Endodermal cell (in vitro differentiated cells): ENCODE results near the gene IFITM10. TPM values are rescaled to one million over a fixed set of nuclear protein-coding genes. Genes with fewer than 3 reads are reported as not detected.
"Not testable (repeated sequence)": the region's sequence is repeated elsewhere in the genome, so short reads cannot be mapped to it uniquely, and the experiment has no call there.

Experiments used
- DNase-seq: peaks from one replicate; pipeline ENCODE4 v3.0.0-alpha.2; 2017
- H3K27ac ChIP-seq: 2 replicates; pipeline ENCODE4 v1.5.1; 2013; ENCODE audit warnings: mild to moderate bottlenecking, low read depth, low read length, moderate library complexity
- H3K27me3 ChIP-seq: 2 replicates; pipeline ENCODE4 v1.6.1; 2013; ENCODE audit warnings: mild to moderate bottlenecking, low read length, moderate library complexity; ENCODE audit not compliant: insufficient read depth, control insufficient read depth, poor library complexity, severe bottlenecking
- H3K36me3 ChIP-seq: 2 replicates; pipeline ENCODE4 v1.7.0; 2013; ENCODE audit warnings: mild to moderate bottlenecking, low read length, moderate library complexity; ENCODE audit not compliant: control insufficient read depth, insufficient read depth
- H3K4me1 ChIP-seq: one replicate; pipeline ENCODE4 v1.7.0; 2013; ENCODE audit warnings: low read length; ENCODE audit not compliant: control insufficient read depth, insufficient read depth
- H3K4me3 ChIP-seq: 2 replicates; pipeline ENCODE4 v1.5.1; 2013; ENCODE audit warnings: mild to moderate bottlenecking, low read length, moderate library complexity
- H3K9ac ChIP-seq: 2 replicates; pipeline ENCODE4 v1.6.1; 2013; ENCODE audit warnings: mild to moderate bottlenecking, low read length, moderate library complexity; ENCODE audit not compliant: poor library complexity, severe bottlenecking; ENCODE audit errors: extremely low read depth
- H3K9me3 ChIP-seq: 2 replicates; pipeline ENCODE4 v1.6.1; 2013; ENCODE audit warnings: mild to moderate bottlenecking, low read length, moderate library complexity; ENCODE audit not compliant: control insufficient read depth
- H3K27ac Mint-ChIP-seq: 2 replicates; pipeline ENCODE4 v1.8.0; 2020; ENCODE audit warnings: mixed read lengths
- H3K27me3 Mint-ChIP-seq: 2 replicates; pipeline ENCODE4 v1.8.0; 2021; ENCODE audit warnings: mild to moderate bottlenecking, mixed read lengths; ENCODE audit not compliant: insufficient read depth
- H3K36me3 Mint-ChIP-seq: 2 replicates; pipeline ENCODE4 v1.8.0; 2020; ENCODE audit warnings: low read depth, mixed read lengths
- H3K4me1 Mint-ChIP-seq: 2 replicates; pipeline ENCODE4 v1.8.0; 2020; ENCODE audit warnings: mixed read lengths
- H3K4me3 Mint-ChIP-seq: 2 replicates; pipeline ENCODE4 v1.8.0; 2020; ENCODE audit warnings: mild to moderate bottlenecking, moderate library complexity, mixed read lengths
- H3K9me3 Mint-ChIP-seq: 2 replicates; pipeline ENCODE4 v1.8.0; 2020; ENCODE audit warnings: mild to moderate bottlenecking, mixed read lengths
- CTCF ChIP-seq: fragments of 200-600 bp; sonication (generic); conservative IDR thresholded peaks from 2 replicates; pipeline ENCODE4 v1.5.0; 2021; ENCODE audit warnings: antibody characterized with exemption, mild to moderate bottlenecking
- WGBS, 2 experiments: methylation state at CpG; one replicate each; pipeline versions ENCODE4 v1.1.5 to v1.1.7; 2013; ENCODE audit warnings: missing lambda C conversion rate in 2 of 2, mixed read lengths in 1 of 2; ENCODE audit not compliant: insufficient coverage in 1 of 2, insufficient read length in 1 of 2; 5-methylcytosine and 5-hydroxymethylcytosine counted together
- total RNA-seq, 2 donors: library from RNA; stranded (reverse); fragmentation: NEBNext Ultra II Directional in 1 of 2; extraction: Animal tissue kit (Norgen Biotek cat#: 25700) in 1 of 2; gene quantifications; 2 replicates in 1 of 2; 3 replicates in 1 of 2; pipeline ENCODE4 v1.2.1, GENCODE V29; 2021

The IFITM10 gene
- total RNA-seq, 2 donors from 2014 or later, result 0.75 to 1.0 TPM

DNA sequence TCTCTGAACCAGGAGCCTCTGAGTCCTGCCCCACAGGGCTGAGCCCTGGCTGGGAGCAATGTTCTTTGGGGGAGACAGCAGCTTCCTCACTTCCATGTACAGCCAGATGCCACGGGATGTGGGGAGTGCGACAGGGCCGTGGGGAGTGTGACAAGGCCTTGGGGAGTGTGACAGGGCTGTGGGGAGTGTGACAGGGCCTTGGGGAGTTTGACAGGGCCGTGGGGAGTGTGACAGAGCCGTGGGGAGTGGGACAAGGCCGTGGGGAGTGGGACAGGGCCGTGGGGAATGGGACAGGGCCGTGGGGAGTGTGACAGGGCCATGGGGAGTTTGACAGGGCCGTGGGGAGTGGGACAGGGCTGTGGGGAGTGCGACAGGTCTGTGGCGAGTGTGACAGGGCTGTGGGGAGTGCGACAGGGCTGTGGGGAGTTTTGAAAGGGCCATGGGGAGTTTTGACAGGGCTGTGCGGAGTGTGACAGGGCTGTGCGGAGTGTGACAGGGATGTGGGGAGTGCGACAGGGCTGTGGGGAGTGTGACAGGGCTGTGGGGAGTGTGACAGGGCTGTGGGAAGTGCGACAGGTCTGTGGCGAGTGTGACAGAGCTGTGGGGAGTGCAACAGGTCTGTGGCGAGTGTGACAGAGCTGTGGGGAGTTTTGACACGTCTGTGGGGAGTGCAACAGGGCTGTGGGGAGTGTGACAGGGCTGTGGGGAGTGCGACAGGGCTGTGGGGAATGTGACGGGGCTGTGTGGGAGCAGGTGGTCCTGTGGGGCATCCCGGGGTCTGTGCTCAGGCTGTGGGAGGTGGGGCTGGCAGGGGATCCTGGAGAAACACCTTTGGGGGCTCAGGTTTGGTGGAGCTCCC lies 60.0 kb downstream of the IFITM10 start:
- Histone ChIP-seq H3K4me3 (no peak overlapping the region), H3K9me3 (no peaks in the 10 kb centered on the region), H3K9ac (no peak overlapping the region), H3K4me1 (peaks cover 5% of the 10 kb centered on the region), H3K36me3 (no peaks in the 10 kb centered on the region), H3K27ac (no peak overlapping the region), H3K27me3 (peaks cover 74% of the 10 kb centered on the region)
- Mint-ChIP-seq H3K36me3 (no peaks in the 10 kb centered on the region), H3K4me3 (no peak overlapping the region), H3K4me1 (peaks cover 18% of the 10 kb centered on the region), H3K9me3 (peaks cover 3% of the 10 kb centered on the region), H3K27ac (no peak overlapping the region), H3K27me3 (peaks cover 77% of the 10 kb centered on the region)
- peak; percentile 38 for DNase-seq
- no peak for TF ChIP-seq CTCF
- 64 to 68% methylated on average over 6 to 22 of the region's 22 CpGs for WGBS, 2 experiments

GRCh38 chr11:1689250-1690166 lies 60.9 kb downstream of the IFITM10 start:
- peak; percentile 32 for TF ChIP-seq CTCF
- not testable (repeated sequence) for H3K9me3 ChIP-seq, H3K4me3 ChIP-seq, H3K27ac ChIP-seq, H3K36me3 ChIP-seq, H3K9me3 Mint-ChIP-seq, H3K27ac Mint-ChIP-seq, H3K4me3 Mint-ChIP-seq, H3K4me1 ChIP-seq, H3K9ac ChIP-seq, H3K36me3 Mint-ChIP-seq
- Mint-ChIP-seq H3K4me1 (peaks cover 18% of the 10 kb centered on the region), H3K27me3 (peaks cover 71% of the 10 kb centered on the region)
- 83 to 84% methylated on average over 11 to 28 of the region's 32 CpGs for WGBS, 2 experiments
- H3K27me3 ChIP-seq, result peaks cover 67% of the 10 kb centered on the region
- peak; percentile 15 for DNase-seq

DNA sequence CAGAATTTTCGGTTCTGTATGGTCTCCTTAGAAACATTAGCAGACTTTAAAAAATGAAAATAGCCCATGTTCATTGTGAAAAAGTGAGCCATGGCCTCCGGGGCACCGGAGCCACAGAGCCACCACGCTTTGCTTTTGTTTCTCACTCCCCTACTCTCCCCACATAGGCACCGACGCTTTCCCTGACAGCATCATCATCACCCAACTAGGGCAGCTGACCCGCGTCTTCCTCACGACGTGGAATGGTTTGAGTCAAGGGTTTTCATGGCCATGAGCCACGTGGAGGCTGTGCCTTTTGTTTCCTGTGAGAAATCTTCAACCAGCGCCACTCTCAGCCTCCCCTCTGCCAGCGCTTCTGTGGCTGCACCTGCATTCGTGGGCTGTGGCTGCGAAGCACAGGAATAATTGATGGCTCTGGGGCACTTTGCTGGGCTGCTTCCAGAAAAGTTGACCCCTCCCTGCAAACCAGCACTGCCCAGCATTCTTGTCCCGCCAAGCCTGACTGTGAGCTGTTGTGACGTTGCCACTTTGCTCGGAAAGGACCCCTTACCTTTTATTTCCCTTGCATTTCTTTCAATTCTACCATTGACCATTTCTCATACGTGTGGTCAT lies 62.0 kb downstream of the IFITM10 start:
- peak; percentile 19 for DNase-seq
- not testable (repeated sequence) for H3K4me3 Mint-ChIP-seq, H3K4me3 ChIP-seq, H3K27ac Mint-ChIP-seq, H3K4me1 ChIP-seq, H3K9me3 Mint-ChIP-seq, H3K36me3 ChIP-seq, H3K9ac ChIP-seq, H3K27ac ChIP-seq, H3K9me3 ChIP-seq, H3K36me3 Mint-ChIP-seq
- peaks cover 16% of the 10 kb centered on the region for H3K4me1 Mint-ChIP-seq
- WGBS, 2 experiments, result 87 to 93% methylated on average over 10 to 16 of the region's 19 CpGs
- peaks cover 59% of the 10 kb centered on the region for H3K27me3 ChIP-seq
- H3K27me3 Mint-ChIP-seq, result peaks cover 65% of the 10 kb centered on the region

DNA sequence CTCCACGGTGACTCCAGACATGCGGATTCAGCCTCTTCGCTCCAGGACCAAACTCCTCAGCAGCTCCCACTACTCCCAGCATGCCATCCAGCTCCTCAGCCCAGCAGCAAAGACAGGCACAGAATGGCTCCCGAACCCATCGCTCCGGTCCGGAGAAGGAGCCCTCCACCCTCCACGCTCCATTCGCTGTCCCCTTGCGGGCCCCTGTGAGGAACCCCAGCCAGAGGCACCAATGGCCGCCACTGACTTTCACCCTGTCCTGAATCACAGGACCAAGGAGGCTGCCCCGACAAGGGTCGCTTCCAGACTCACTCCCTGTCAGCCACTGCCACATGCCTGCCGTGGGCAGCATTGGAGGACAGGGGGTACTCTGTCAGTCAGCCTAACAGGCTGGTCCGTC lies 64.2 kb downstream of the IFITM10 start:
- H3K4me1 Mint-ChIP-seq, result peaks cover 10% of the 10 kb centered on the region
- H3K36me3 Mint-ChIP-seq, H3K9ac ChIP-seq, H3K9me3 Mint-ChIP-seq, H3K36me3 ChIP-seq, H3K9me3 ChIP-seq, H3K27ac Mint-ChIP-seq, H3K4me3 Mint-ChIP-seq, H3K4me1 ChIP-seq, H3K4me3 ChIP-seq, H3K27ac ChIP-seq: not testable (repeated sequence)
- peaks cover 37% of the 10 kb centered on the region for H3K27me3 ChIP-seq
- H3K27me3 Mint-ChIP-seq, result peaks cover 49% of the 10 kb centered on the region
- peak; percentile 38 for DNase-seq
- 81 to 83% methylated on average over 2 to 12 of the region's 15 CpGs for WGBS, 2 experiments
